Epithelial cell of esophagus (primary cell): Measurements from ENCODE around the gene RPLP2.

ENCODE experiments used
- DNase-seq: peaks from one replicate; pipeline ENCODE4 v3.0.0; 2010; ENCODE audit warnings: low read depth
- H3K4me3 ChIP-seq: 2 replicates; pipeline ENCODE4 v1.5.1; 2011; ENCODE audit warnings: mild to moderate bottlenecking, low read length, control low read depth
- TF ChIP-seq, protein P1 (sequence below): IDR thresholded peaks from 2 replicates; pipeline ENCODE4 v1.5.1; 2011; ENCODE audit warnings: low read depth, mild to moderate bottlenecking, low read length, control low read depth, inconsistent platforms; ENCODE audit not compliant: insufficient read depth; ENCODE audit errors: missing control alignments

The RPLP2 gene

GRCh38 chr11:811446-812245, 1.9 kb downstream of the RPLP2 start:
- H3K4me3 ChIP-seq = peak overlapping the region; percentile 92

DNA sequence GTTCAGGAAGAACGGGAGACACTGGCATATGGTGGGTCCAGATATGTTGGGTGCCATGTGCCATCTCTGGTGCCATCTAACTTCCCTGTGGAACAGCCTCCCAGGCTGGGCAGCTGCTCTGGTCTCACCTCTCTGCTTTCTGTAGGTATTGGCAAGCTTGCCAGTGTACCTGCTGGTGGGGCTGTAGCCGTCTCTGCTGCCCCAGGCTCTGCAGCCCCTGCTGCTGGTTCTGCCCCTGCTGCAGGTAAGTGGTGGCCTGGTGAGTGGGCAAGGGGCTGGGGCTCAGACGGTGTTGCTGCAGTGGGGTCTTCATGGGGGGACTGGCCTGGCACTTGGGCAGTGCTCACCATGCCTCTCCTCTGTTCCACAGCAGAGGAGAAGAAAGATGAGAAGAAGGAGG, 2.6 kb downstream of the RPLP2 start:
- DNase-seq = no peak
- no peak overlapping the region for H3K4me3 ChIP-seq
- TF ChIP-seq, protein P1, sequence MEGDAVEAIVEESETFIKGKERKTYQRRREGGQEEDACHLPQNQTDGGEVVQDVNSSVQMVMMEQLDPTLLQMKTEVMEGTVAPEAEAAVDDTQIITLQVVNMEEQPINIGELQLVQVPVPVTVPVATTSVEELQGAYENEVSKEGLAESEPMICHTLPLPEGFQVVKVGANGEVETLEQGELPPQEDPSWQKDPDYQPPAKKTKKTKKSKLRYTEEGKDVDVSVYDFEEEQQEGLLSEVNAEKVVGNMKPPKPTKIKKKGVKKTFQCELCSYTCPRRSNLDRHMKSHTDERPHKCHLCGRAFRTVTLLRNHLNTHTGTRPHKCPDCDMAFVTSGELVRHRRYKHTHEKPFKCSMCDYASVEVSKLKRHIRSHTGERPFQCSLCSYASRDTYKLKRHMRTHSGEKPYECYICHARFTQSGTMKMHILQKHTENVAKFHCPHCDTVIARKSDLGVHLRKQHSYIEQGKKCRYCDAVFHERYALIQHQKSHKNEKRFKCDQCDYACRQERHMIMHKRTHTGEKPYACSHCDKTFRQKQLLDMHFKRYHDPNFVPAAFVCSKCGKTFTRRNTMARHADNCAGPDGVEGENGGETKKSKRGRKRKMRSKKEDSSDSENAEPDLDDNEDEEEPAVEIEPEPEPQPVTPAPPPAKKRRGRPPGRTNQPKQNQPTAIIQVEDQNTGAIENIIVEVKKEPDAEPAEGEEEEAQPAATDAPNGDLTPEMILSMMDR = no peak

More at GRCh38 chr11:811446-812245, 1.9 kb downstream of the RPLP2 start:
- TF ChIP-seq, protein P1 = peak; percentile 20
- peak; percentile 50 for DNase-seq

DNA sequence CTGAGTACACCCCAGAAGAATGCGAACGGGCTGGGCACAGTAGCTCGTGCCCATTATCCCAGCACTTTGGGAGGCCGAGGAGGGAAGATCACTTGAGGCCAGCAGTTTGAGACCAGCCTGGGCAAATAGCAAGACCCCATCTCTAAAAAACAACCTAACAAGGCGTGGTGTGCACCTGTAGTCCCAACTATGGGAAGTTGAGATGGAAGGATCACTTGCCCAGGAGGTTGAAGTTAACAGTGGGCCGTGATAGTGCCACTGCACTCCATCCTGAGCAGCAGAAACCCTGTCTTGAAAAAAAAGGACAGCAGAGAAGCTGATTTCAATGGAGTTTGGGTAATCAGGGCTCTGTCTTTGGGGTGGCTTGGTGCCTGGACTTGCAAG, 3.3 kb downstream of the RPLP2 start:
- TF ChIP-seq, protein P1 = no peak
- H3K4me3 ChIP-seq = no peak overlapping the region
- DNase-seq = no peak

DNA sequence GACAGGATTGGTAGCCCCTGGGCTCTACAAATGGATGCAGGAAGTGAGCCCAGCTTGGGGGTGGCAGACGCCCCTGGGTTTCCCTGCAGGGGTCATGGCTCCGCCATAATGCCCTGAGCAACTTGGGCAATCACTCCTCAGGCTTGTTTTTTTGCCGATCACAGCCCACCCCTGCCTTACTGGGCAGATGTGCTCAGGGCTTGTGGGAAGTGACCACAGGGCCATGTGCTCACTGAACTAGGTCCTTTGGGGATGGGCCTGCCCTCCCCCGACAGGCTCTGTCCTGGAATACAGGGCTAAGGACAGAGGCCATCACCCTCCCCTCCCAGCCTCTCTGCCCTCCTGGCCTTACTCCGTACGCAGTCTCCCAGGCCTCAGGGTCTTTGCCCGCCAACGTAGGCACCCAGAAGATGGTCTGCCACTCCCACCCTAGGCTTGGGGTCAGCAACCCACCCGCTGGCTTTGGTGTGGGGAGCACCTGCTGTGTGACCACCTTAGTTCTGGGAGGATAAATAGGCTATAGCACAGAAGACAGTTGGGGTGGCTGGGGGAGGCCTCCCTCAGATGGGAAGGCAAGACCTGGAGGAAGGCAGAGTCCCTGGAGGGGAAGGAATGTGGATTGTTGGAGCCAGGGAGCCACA, 3.8 kb downstream of the RPLP2 start:
- DNase-seq = no peak
- TF ChIP-seq, protein P1 = no peak
- H3K4me3 ChIP-seq = no peak overlapping the region

GRCh38 chr11:815675-816432, 6.1 kb downstream of the RPLP2 start:
- no peak overlapping the region for H3K4me3 ChIP-seq
- DNase-seq = no peak
- TF ChIP-seq, protein P1 = no peak

DNA sequence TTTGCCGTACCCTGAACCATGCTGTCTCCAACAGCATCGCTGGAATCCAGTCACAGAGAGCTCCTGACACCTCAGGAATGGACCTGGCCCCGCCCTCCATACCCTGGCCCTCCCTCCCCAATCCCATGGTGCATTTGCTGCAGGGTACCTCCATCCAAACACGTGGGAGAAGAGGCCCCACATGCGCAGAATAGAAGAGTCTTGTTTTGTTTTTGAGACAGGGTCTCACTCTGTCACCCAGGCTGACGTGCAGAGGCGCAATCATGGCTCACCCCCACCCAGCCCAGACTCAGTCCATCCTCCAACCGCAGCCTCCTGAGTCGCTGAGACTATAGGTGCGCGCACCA, 6.6 kb downstream of the RPLP2 start:
- TF ChIP-seq, protein P1 = no peak
- H3K4me3 ChIP-seq = no peak overlapping the region
- no peak for DNase-seq
